Measurements from ENCODE around the gene MIER2.

The MIER2 gene

DNA sequence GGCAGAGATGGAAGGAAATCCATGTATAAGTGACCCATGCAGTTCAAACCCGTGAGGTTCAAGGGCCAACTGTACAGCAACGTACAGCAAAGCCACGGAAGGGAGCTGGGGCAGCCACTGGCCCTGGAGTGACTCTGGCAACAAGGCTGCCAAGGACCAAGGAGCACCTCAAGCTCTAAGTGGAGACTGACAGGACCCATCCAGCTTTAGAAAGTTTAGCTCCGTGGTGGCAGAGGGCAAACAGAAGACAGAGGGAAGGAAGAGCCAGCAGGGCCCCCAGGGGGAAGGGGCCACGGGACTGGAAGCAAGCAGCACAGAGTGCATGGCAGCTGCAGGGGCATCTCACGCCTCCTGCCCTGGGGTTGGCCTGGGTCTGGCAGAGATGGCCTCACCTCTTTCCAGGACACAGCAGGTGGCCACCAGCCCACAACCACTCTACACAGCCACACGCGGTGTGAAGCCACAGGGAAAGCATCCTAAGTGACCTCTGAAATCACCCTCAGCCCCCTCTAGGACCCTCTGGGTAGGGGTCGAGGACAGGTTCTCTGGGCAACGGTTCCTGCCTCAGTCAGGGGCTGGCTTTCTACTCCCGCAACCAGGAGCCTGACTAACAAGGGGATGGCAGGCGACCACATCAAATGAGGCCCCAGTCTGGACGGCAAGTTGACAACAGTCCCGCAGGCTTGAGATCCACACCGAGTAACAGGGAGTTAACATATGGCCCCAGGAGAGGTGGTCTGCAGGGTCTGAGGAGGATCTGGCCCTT, 3.8 kb downstream of the MIER2 start:
- POLR2A ChIA-PET (ENCODE audit: low non-redundant PET), result no interaction called here
- CTCF ChIA-PET, result interaction anchor here (0.6 kb wide), 1 partner anchor 62 kb away, joined by 3 read pairs; no protein-coding TSS in a partner anchor
- TF ChIP-seq, protein P1, sequence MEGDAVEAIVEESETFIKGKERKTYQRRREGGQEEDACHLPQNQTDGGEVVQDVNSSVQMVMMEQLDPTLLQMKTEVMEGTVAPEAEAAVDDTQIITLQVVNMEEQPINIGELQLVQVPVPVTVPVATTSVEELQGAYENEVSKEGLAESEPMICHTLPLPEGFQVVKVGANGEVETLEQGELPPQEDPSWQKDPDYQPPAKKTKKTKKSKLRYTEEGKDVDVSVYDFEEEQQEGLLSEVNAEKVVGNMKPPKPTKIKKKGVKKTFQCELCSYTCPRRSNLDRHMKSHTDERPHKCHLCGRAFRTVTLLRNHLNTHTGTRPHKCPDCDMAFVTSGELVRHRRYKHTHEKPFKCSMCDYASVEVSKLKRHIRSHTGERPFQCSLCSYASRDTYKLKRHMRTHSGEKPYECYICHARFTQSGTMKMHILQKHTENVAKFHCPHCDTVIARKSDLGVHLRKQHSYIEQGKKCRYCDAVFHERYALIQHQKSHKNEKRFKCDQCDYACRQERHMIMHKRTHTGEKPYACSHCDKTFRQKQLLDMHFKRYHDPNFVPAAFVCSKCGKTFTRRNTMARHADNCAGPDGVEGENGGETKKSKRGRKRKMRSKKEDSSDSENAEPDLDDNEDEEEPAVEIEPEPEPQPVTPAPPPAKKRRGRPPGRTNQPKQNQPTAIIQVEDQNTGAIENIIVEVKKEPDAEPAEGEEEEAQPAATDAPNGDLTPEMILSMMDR (conservative IDR thresholded peaks at IDR 0.05; ENCODE audit: low read depth), result no peak
- H3K27ac ChIP-seq, result no peak overlapping the region; the same call in 1 of the 2 replicates
- no peak for DNase-seq (ENCODE audit: low spot score)

DNA sequence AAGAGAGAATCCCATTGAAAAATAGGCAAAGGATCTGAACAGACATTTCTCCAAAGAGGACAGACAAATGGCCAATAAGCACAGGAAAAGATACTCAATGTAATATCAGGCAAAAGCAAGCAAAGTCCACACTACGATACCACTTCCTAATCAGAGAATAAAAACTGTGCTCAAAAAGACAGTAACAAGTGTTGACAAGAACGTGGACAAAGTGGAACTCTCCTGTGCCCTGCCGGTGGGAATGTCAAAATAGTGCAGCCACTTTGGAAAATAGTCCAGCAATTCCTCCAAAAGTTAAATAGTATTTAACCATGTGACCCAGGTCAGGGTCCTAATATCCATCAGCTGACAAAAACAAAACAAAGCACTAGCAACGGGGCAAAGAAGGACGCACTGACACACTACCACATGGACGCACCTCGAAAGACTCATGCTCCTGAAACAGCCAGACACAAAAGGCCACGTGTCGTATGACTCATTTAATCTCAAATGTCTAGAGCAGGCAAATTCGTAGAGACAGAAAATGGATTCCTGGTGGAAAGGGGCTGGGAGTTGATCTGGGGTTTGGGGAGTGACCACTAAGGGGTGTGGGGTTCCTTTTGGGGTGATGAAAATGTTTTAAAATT, 5.2 kb downstream of the MIER2 start:
- ChIA-PET POLR2A (ENCODE audit: low non-redundant PET) (no interaction called here), CTCF (no interaction called here)
- TF ChIP-seq, protein P1 (conservative IDR thresholded peaks at IDR 0.05; ENCODE audit: low read depth), result no peak
- no peak overlapping the region for H3K27ac ChIP-seq
- no peak for DNase-seq (ENCODE audit: low spot score)

DNA sequence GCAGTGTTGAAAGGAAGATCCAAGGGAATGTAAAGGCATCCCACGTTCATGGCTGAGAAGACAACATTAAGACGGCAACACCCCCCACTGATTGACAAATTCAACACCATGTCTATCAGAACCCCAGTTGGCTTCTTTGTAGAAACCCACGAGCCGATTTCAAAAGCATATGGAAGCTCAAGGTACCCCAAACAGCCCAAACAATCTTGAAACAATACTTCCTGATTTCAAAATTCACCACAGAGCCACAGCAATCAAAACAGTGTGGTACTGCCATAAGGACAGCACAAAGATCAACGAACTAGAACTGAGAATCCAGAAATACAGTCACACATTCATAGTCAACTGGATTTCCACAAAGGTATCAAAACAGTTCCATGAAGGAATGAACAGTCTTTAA, 6.2 kb downstream of the MIER2 start:
- DNase-seq (ENCODE audit: low spot score), result no peak
- ChIA-PET CTCF (no interaction called here), POLR2A (ENCODE audit: low non-redundant PET) (no interaction called here)
- TF ChIP-seq, protein P1 (conservative IDR thresholded peaks at IDR 0.05; ENCODE audit: low read depth), result no peak
- H3K27ac ChIP-seq, result no peak overlapping the region

DNA sequence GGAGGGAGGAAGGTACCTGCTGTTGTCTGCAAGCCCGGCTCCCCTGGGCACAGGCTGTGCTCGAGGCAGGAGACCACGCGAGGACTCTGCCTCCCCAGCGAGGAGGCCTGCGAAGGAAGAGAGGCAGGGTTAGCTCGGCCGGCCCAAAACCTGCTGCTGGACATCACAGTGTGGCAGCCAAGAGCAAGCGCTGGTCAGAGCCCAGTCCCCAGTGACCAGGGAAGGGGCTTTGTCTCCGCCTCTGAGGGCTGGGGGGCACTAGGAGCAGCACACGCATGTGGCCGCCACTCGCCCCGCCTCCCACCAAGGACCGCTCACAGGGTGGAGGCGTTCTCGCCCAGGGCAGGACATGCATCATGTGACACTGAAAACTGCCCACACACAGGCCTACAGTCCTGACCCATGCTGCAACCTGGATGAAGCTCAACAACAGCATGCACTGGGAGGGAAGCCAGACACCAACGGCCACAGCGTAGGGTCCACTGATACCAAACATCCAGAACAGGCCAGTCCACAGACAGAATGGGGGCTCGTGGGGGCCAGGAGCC, 8.5 kb downstream of the MIER2 start:
- TF ChIP-seq, protein P1 (conservative IDR thresholded peaks at IDR 0.05; ENCODE audit: low read depth), result no peak
- no peak overlapping the region for H3K27ac ChIP-seq
- CTCF ChIA-PET, result interaction anchor here (0.6 kb wide), 1 partner anchor 52 kb away, joined by 4 read pairs; no protein-coding TSS in a partner anchor
- POLR2A ChIA-PET (ENCODE audit: low non-redundant PET), result no interaction called here
- DNase-seq (ENCODE audit: low spot score), result no peak

DNA sequence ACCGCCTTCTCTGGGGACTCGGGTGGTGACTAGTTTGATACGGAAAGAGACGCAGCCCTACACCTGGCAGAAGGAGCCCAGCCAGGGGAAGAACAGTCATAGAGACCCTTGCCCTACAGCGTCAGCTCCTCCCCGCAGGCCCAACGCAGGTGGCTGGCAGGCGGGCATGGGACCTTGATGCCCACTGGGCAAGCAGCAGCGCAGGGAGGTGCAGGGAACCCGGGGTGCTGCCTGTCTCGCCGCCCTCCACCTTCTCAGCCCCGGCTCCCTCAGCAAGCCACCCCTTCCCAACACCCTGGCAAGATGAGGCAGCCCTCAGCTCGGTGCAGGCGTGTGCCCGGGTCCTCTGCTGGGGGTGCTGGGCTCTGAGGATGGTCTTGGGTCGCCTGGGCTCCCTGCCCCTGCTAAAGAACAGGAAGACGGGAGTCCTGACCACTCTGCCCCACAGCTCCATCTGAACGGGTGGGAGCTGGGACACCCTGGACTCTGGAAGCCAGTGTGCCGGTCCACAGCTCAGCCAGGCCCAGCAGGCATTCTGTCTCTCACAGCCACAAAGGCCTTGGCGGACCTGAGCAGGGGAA, 9.0 kb downstream of the MIER2 start:
- no peak for DNase-seq (ENCODE audit: low spot score)
- TF ChIP-seq, protein P1 (conservative IDR thresholded peaks at IDR 0.05; ENCODE audit: low read depth), result no peak
- ChIA-PET CTCF (no interaction called here), POLR2A (ENCODE audit: low non-redundant PET) (no interaction called here)
- H3K27ac ChIP-seq, result 0 out of 2 replicates have a peak overlapping the region, but pooled peaks have one; percentile 24

- POLR2A ChIA-PET (ENCODE audit: low non-redundant PET), result no interaction called here
- TF ChIP-seq, protein P1 (conservative IDR thresholded peaks at IDR 0.05; ENCODE audit: low read depth), result no peak
- DNase-seq (ENCODE audit: low spot score), result no peak
- CTCF ChIA-PET, result no interaction called here
- H3K27ac ChIP-seq, result peak overlapping the region; percentile 24; the same call in 1 of the 2 replicates
These were observed 9.5 kb downstream of the MIER2 start for GRCh38 chr19:335072-335471.

Measured in RWPE1 (cell line).